Measurements from ENCODE around the gene GNG7.

GNG7 gene

DNA sequence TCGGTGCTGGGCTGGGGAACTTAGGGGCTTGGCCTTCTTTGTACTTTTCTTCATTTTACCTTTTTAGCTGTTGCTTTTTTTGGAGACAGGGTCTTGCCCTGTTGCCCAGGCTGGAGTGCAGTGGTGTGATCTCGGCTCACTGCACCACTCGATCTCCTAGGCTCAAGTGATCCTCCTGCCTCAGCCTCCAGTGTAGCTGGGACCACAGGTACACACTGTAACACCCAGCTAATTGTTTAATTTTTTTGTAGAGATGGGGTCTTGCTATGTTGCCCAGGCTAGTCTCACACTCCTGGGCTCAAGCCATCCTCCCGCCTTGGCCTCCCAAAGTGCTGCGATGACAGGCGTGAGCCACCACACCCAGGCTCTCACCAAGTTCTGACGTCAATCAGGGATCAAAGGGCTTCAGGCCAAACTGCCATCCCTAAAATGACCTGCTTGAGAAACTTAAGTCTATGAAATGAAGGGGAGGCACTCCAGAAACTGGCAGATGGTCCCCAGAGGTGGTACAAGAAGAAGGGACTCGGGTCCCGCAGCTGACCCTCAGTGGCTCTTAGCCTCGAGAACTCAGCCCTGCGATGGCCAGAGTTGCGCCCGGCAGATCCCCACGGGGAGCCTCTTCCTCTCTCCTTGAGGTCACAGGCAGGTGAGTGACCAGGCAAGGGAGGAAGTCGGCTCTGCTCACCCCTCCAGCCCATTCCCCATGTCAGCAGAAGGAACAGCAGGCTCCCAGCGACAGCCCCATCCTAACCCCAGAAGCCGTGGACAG lies 61.7 kb downstream of the GNG7 start:
- no peak overlapping the region for H3K4me3 ChIP-seq (ENCODE audit: low read depth, low read length)
- no peak for DNase-seq (ENCODE audit: low read depth)
- in situ Hi-C loops (cut with HindIII; ENCODE audit: low sequenced_read_pairs) = loop anchor here (5.0 kb wide), 1 partner anchor 57 kb away; no protein-coding TSS in a partner anchor
- TF ChIP-seq, protein P1, sequence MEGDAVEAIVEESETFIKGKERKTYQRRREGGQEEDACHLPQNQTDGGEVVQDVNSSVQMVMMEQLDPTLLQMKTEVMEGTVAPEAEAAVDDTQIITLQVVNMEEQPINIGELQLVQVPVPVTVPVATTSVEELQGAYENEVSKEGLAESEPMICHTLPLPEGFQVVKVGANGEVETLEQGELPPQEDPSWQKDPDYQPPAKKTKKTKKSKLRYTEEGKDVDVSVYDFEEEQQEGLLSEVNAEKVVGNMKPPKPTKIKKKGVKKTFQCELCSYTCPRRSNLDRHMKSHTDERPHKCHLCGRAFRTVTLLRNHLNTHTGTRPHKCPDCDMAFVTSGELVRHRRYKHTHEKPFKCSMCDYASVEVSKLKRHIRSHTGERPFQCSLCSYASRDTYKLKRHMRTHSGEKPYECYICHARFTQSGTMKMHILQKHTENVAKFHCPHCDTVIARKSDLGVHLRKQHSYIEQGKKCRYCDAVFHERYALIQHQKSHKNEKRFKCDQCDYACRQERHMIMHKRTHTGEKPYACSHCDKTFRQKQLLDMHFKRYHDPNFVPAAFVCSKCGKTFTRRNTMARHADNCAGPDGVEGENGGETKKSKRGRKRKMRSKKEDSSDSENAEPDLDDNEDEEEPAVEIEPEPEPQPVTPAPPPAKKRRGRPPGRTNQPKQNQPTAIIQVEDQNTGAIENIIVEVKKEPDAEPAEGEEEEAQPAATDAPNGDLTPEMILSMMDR (IDR thresholded peaks at IDR 0.05; ENCODE audit: low read depth, low read length, missing control alignments) = no peak

DNA sequence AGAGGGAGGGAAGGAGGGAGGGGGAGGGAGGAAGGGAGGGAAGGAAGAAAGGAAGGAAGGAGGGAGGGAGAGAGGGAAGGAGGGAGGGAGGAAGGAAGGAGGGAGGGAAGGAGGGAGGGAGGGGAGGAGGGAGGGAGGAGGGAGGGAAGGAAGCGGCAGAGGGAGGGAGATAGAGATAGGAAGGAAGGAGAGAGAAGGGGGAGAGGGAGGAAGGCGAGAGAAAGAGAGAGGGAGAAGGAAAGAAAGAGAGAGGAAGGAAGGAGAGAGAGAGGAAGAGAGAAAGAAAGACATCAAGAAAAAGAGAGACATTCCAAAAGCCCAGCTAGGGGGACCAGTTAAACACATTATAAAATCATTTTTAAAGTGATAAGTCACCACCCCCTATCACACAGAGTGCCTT lies 62.5 kb downstream of the GNG7 start:
- H3K4me3 ChIP-seq (ENCODE audit: low read depth, low read length) = no peak overlapping the region
- in situ Hi-C loops (cut with HindIII; ENCODE audit: low sequenced_read_pairs) = loop anchor here (5.0 kb wide), 1 partner anchor 57 kb away; no protein-coding TSS in a partner anchor
- TF ChIP-seq, protein P1 (IDR thresholded peaks at IDR 0.05; ENCODE audit: low read depth, low read length, missing control alignments) = no peak
- no peak for DNase-seq (ENCODE audit: low read depth)

DNA sequence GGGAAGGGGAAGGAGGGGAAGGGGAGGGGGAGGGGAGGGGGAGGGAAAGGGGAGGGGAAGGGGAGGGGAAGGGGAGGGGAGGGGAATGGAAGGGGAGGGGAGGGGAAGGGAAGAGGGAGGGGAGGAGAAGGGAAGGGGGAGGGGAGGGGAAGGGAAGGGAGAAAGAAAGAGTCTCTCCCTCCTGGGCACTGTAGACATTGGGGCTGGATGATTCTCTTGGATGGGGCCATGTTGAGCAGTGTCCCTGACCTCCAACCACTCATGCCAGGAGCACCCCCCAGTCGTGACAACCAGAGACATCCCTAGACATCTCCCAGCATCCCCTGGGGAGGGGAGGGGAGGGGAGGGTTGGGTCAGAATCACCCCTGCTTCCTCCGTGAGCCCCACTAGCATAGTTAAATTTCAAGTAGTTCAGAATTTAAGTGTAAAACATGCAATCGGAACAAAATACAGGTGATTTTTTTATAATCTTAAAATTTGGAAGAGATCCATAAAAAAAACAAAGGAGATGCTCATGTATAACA lies 64.0 kb downstream of the GNG7 start:
- TF ChIP-seq, protein P1 (IDR thresholded peaks at IDR 0.05; ENCODE audit: low read depth, low read length, missing control alignments) = no peak
- no peak overlapping the region for H3K4me3 ChIP-seq (ENCODE audit: low read depth, low read length)
- DNase-seq (ENCODE audit: low read depth) = no peak
- in situ Hi-C loops (cut with HindIII; ENCODE audit: low sequenced_read_pairs) = no loop called here

DNA sequence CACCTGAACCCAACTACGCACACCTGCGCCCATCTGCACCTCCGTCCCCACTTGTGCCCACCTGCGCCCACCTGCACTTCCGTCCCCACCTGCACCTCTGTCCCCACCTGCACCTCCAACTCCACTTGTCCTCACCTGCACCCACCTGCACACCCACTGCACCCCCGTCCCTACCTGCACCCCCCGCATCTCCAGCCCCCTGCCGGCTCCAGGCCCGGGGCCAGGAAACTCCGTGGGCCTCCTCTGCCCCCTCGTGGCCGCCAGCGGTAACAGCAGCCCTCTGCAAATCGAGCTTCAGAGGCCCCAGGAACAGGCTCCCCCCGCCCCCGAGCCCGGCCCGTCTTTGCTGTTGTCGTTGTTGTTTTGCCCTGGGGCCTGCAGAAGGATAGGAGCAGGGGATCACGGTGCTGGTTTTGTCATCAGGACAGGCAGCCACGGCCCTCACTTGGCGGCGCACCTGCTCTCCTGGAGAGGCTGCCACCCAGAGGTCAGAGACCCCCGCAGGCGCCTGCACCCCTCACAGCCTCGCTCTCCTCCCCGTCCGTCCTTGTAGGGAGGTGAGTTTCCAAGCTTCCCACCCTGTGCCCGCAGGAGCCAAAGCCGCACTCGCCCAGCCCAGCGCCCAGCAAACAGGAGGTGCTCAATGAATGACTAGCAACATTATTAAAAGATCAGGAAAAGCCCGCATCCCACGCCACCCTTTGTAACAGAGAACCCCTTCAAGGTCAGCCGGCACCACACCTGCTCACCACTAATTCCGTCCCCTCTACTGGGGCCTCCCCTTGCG lies 65.4 kb downstream of the GNG7 start:
- in situ Hi-C loops (cut with HindIII; ENCODE audit: low sequenced_read_pairs) = no loop called here
- no peak overlapping the region for H3K4me3 ChIP-seq (ENCODE audit: low read depth, low read length)
- DNase-seq (ENCODE audit: low read depth) = no peak
- TF ChIP-seq, protein P1 (IDR thresholded peaks at IDR 0.05; ENCODE audit: low read depth, low read length, missing control alignments) = peak; percentile 76

DNA sequence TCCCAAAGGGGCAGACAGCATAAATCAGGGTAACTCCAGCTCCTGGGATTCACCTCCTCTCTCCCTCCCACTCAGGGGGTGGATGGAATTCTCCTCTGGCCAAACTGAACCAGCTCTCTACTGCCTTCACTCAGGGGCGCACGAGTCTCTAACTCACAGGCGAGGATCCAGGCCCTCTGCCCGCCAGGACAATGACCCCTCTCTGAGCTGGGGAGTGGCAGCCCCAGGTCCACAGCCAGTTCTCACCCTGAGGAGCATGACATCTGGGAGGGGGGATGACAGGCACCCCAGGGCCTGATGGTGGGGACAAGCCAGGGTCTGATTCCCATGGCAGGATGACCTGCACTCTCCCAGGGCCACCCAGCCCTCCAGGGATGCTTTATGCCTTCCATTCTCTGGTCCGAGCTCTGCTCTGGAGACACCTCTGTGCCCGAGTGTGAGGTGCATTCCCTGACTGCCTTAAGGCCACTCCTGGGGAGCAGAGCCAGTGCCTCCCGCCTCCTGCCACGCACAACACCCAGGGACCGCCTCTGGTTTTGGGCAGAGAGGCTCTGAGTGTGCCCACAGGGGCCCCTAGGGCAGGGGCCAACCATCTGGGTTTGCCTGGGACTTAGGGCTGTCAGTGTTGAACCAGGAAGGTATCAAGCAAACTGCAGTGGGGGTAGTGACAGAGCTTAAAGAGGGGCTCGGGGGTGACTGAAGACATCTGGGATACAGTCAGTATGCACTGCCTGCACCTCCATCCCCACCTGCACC lies 66.2 kb downstream of the GNG7 start:
- in situ Hi-C loops (cut with HindIII; ENCODE audit: low sequenced_read_pairs) = no loop called here
- TF ChIP-seq, protein P1 (IDR thresholded peaks at IDR 0.05; ENCODE audit: low read depth, low read length, missing control alignments) = no peak
- DNase-seq (ENCODE audit: low read depth) = no peak
- H3K4me3 ChIP-seq (ENCODE audit: low read depth, low read length) = no peak overlapping the region

DNA sequence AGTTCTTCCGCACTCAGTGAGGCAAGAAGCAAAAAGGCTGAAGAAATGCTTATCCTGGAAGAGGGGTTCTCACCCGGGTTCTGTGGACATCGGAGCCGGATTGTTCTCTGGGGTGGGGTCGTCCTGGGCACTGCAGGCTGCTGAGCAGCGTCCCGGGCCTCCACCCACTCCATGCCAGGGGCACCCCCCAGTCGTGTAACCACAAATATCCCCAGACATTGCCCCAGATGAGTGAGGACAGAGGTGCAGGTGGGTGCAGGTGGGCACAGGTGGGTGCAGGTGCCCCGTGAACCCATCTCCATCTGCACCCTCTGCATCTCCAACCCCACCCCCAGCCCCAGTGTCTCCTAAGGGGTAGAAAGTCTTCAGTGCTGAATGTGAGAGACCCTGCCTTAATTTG lies 67.5 kb downstream of the GNG7 start:
- TF ChIP-seq, protein P1 (IDR thresholded peaks at IDR 0.05; ENCODE audit: low read depth, low read length, missing control alignments) = no peak
- in situ Hi-C loops (cut with HindIII; ENCODE audit: low sequenced_read_pairs) = no loop called here
- DNase-seq (ENCODE audit: low read depth) = no peak
- no peak overlapping the region for H3K4me3 ChIP-seq (ENCODE audit: low read depth, low read length)
